ENCODE measurements around the gene SMARCA4.
A peak's percentile ranks its signal among the peaks of the same experiment; 100 is the strongest.

The SMARCA4 gene

DNA sequence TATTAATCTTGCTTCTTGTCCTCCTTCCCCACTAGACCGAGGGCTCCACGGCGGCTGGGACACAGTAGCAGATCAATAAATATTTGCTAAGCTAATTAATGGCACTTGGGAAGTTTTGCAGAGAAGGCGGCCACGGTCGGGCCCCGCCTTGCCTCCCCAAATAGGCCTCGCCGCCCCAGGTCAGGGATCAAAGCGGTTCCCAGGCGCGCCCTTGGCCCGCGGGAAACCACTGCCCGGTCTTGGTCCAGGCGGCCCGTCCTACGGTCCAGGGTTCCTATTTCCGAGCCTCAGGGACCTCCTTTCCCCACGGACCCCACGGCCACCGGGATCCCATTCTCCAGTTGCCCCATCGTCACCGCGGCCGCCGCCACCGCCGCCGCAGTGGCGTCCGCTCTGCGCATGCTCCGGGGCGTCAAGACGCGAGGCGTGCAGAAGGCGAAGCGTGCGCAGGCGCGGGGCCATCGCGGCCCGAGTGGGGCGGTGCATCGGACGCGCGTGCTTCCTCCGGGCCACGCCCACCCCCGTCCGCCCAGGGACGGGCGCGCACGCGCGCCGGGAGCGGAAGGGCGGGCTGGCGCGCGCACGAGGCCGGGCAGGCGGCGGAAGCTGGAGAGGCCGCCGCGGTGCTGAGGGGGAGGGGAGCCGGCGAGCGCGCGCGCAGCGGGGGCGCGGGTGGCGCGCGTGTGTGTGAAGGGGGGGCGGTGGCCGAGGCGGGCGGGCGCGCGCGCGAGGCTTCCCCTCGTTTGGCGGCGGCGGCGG, at the start of gene SMARCA4:
SMARCA4 (plus strand) TSS at position 717 of the 759 bp plus-strand sequence. CDS start 23,122 bp downstream, outside the sequence.
- DNase-seq (ENCODE audit: low read depth), result peak; percentile 93

GRCh38 chr19:10911579-10912363, 49.1 kb upstream of the SMARCA4 start:
- DNase-seq (ENCODE audit: low read depth), result no peak

DNA sequence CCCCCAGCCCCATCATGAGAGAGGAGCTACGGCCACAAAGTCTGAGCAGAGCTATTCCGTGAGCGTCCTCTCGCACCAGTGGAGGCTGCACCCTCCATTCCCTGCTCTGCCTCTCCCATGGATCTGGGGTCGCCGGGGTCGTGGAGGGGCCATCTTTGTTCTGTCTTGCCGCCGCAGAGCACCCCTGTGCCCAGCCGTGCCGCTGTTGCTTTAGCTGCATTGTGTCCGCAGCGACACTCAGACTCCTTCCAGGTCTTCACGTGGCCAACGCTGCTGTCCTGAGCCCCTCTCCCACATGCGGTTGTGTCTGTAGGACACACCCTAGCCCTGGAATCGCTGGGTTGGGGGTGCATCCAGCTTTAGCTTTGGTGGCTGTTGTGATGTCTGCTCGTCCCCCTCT, 48.2 kb upstream of the SMARCA4 start:
- no peak for DNase-seq (ENCODE audit: low read depth)

GRCh38 chr19:10913716-10914340, 47.0 kb upstream of the SMARCA4 start:
- no peak for DNase-seq (ENCODE audit: low read depth)

GRCh38 chr19:10915130-10916091, 45.4 kb upstream of the SMARCA4 start:
- no peak for DNase-seq (ENCODE audit: low read depth)

- no peak for DNase-seq (ENCODE audit: low read depth)
Measured at GRCh38 chr19:10916602-10917001, 44.2 kb upstream of the SMARCA4 start.

GRCh38 chr19:10918359-10918758, 42.5 kb upstream of the SMARCA4 start:
- DNase-seq (ENCODE audit: low read depth), result no peak

GRCh38 chr19:10919352-10920287, 41.2 kb upstream of the SMARCA4 start:
- no peak for DNase-seq (ENCODE audit: low read depth)

DNA sequence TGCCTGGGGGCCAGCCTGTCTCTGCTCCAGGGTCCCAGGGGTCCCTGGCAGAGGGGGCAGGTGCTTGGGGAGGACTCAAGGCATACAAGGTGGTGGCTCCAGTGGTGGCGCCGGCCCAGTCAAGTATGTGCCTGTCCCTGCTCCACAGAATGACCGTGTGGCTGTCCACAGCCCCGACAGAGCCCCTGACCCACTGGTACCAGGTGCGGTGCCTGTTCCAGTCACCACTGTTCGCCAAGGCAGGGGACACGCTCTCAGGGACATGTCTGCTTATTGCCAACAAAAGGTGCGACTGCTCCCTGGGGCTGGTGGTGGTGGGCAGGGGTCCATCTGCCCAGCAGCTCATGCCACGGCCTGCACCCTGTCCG, 40.6 kb upstream of the SMARCA4 start:
- no peak for DNase-seq (ENCODE audit: low read depth)

DNA sequence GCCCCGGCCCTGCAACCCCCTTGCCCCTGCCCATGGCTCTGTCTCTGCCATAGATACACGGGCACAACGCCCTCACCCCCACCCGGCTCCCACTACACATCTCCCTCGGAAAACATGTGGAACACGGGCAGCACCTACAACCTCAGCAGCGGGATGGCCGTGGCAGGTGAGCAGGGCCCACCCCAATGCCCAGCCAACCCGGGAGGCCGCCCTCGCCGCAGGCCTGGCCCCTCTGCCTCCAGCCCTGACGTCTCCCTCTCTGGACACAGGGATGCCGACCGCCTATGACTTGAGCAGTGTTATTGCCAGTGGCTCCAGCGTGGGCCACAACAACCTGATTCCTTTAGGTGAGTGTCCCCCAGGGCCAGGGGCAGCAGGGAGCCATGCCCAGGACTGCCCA, 40.0 kb upstream of the SMARCA4 start:
- no peak for DNase-seq (ENCODE audit: low read depth)

- DNase-seq (ENCODE audit: low read depth), result no peak
Measured at GRCh38 chr19:10921199-10921909, 39.5 kb upstream of the SMARCA4 start.

GRCh38 chr19:10921910-10922637, 38.8 kb upstream of the SMARCA4 start:
- no peak for DNase-seq (ENCODE audit: low read depth)

GRCh38 chr19:10922638-10923014, 38.2 kb upstream of the SMARCA4 start:
- DNase-seq (ENCODE audit: low read depth), result no peak

- DNase-seq (ENCODE audit: low read depth), result no peak
Measured at GRCh38 chr19:10923260-10924112, 37.3 kb upstream of the SMARCA4 start.

DNA sequence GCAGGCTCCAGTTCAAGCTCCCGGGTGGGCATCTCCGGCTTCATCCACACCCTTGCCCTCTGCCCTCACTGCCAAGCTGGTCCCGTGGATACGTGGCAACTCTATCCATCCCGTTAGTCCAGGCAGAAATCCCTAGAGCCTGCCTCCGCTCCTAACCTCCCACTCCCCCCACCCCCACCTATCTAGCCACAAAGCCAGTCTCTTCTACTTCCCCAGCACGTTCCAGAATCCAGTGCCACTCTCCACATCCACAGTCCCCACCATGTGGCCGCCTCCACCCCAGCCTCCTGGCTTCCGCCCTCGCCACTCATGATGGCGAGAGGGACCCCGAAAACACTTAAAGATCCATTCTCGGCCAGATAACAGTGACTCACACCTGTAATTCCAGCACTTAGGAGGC, 36.2 kb upstream of the SMARCA4 start:
- no peak for DNase-seq (ENCODE audit: low read depth)

DNA sequence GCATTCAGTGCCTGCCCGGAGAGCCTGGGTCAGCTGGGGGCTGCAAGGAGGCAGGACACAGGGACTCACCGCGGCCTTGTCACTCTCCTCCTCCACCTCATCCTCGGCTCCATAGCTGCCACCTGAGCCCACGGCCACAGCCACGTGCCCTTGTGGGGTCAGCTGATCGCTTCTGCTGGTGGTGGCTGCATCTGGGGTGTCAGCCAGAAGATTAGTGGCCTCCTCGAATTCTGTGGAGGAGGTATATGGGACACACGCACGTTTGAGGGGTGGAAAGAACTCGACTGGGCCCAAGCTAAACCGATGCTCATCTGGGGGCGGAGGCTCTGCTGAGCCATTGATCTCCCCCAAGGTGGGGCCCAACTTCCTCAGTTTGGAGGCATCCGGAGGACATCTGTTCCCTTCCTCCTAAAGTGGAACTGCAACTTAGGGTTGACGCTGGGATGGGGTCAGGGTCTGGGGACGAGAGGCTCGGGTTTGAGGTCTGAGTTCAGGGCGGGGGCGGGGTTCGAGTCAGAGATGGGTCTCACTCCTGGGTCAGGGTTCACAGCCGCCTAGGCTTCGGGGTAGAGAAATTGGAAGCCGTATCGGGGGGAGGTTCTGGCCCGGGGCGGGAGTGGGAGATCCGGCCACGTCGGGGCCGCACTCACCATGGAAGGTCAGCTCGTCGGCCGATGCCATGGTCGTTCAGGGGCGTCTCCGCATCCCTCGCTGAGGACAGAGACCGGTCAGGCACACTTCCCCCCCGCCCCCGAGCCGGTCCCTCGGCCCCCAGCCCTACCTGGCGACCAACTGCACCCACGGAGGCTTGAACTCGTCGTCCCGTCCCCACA, 32.9 kb upstream of the SMARCA4 start:
- DNase-seq (ENCODE audit: low read depth), result no peak

Data from stimulated activated CD8-positive, alpha-beta memory T cell treated with anti-CD3 and anti-CD28 coated beads, Interleukin-7, amount 100 ng/mL, for 24 hours (primary cell).